Keratinocyte (primary cell): ENCODE results near the gene ALDH6A1. TPM values are rescaled to one million over a fixed set of nuclear protein-coding genes. Genes with fewer than 3 reads are reported as not detected.

ENCODE experiments used
- DNase-seq: peaks from one replicate; pipeline ENCODE4 v3.0.0-alpha.2; 2011; ENCODE audit warnings: low read depth, missing footprints, low spot score
- FAIRE-seq: peaks from 2 replicates; lab custom pipeline; 2011; peaks lifted over from hg19 to GRCh38; lab: Jason Lieb, UNC
- H2AFZ ChIP-seq: 2 replicates; pipeline ENCODE4 v1.6.0; 2012; ENCODE audit warnings: low read length, control low read depth, inconsistent platforms; ENCODE audit not compliant: control insufficient read depth
- H3K27ac ChIP-seq: 2 replicates; pipeline ENCODE4 v1.5.1; 2011; ENCODE audit warnings: low read length; ENCODE audit not compliant: control insufficient read depth, insufficient read depth
- H3K27me3 ChIP-seq: 3 replicates; pipeline ENCODE4 v1.6.0; 2011; ENCODE audit warnings: low read length; ENCODE audit not compliant: control insufficient read depth, insufficient read depth; ENCODE audit errors: extremely low read depth
- H3K36me3 ChIP-seq, 2 experiments: 2 replicates in 1 of 2; 3 replicates in 1 of 2; pipeline ENCODE4 v1.5.1; 2011; ENCODE audit warnings: low read length in 2 of 2, mild to moderate bottlenecking in 1 of 2; ENCODE audit not compliant: control insufficient read depth in 2 of 2, insufficient read depth in 2 of 2; ENCODE audit errors: extremely low read depth in 1 of 2
- H3K4me1 ChIP-seq: 3 replicates; pipeline ENCODE4 v1.5.1; 2011; ENCODE audit warnings: low read length; ENCODE audit not compliant: control insufficient read depth, insufficient read depth; ENCODE audit errors: extremely low read depth
- H3K4me2 ChIP-seq: 3 replicates; pipeline ENCODE4 v1.6.0; 2011; ENCODE audit warnings: low read depth, low read length; ENCODE audit not compliant: control insufficient read depth, insufficient read depth; ENCODE audit errors: extremely low read depth
- H3K4me3 ChIP-seq, 3 experiments: fragments of 200-600 bp in 1 of 3; sonication (generic) in 1 of 3; 2 replicates in 2 of 3; 3 replicates in 1 of 3; pipeline ENCODE4 v1.5.1; 2011 to 2016; ENCODE audit warnings: low read length in 3 of 3, mild to moderate bottlenecking in 3 of 3, control low read depth in 2 of 3, inconsistent platforms in 1 of 3, low read depth in 1 of 3, mixed read lengths in 1 of 3, mixed run types in 1 of 3, moderate library complexity in 1 of 3; ENCODE audit not compliant: control insufficient read depth in 2 of 3, insufficient read depth in 2 of 3; ENCODE audit errors: extremely low read depth in 1 of 3
- H3K79me2 ChIP-seq: 2 replicates; pipeline ENCODE4 v1.6.0; 2012; ENCODE audit warnings: low read length; ENCODE audit not compliant: control insufficient read depth, insufficient read depth
- H3K9ac ChIP-seq: 3 replicates; pipeline ENCODE4 v1.6.0; 2011; ENCODE audit warnings: low read length; ENCODE audit not compliant: control insufficient read depth, insufficient read depth; ENCODE audit errors: extremely low read depth
- H3K9me1 ChIP-seq: 3 replicates; pipeline ENCODE4 v1.6.0; 2011; ENCODE audit warnings: low read length; ENCODE audit not compliant: control insufficient read depth, insufficient read depth; ENCODE audit errors: extremely low read depth
- H3K9me3 ChIP-seq: 2 replicates; pipeline ENCODE4 v1.5.1; 2012; ENCODE audit warnings: low read depth, low read length; ENCODE audit not compliant: control insufficient read depth
- H4K20me1 ChIP-seq: 3 replicates; pipeline ENCODE4 v1.6.0; 2011; ENCODE audit warnings: low read length; ENCODE audit not compliant: control insufficient read depth, insufficient read depth; ENCODE audit errors: extremely low read depth
- EZH2 ChIP-seq: IDR thresholded peaks from one replicate; pipeline ENCODE4 v1.6.1; 2012; ENCODE audit warnings: inconsistent platforms, mild to moderate bottlenecking, low read length, moderate library complexity
- dilution Hi-C: fragments of 300-500 bp; cut with MboI; formaldehyde crosslinking; loops from one replicate; pipeline ENCODE4 v1.7.0; 2020; ENCODE audit warnings: low sequenced_read_pairs; ENCODE audit not compliant: extremely low pct_ligation_motif_present
- polyA plus RNA-seq, 5 experiments: library from polyadenylated mRNA; depleted of rRNA in 3 of 5; stranded (reverse) in 3 of 5; stranded (forward) in 1 of 5; unstranded in 1 of 5; fragments of >200 nt; gene quantifications; 1 replicate in 1 of 5; 2 replicates in 3 of 5; 3 replicates in 1 of 5; pipeline versions ENCODE4 v1.2.1 to v1.2.3, GENCODE V29; 2011 to 2012; ENCODE audit warnings: missing spikeins in 2 of 5, low read depth in 1 of 5, low replicate concordance in 1 of 5
- TF ChIP-seq, protein P1 (sequence below), 3 experiments: IDR thresholded peaks in 1 of 3; conservative IDR thresholded peaks in 1 of 3; optimal IDR thresholded peaks in 1 of 3; 2 replicates in 2 of 3; 3 replicates in 1 of 3; pipeline versions ENCODE3 to v1.5.1; 2011; ENCODE audit warnings: low read length in 3 of 3, mild to moderate bottlenecking in 3 of 3, moderate library complexity in 2 of 3, control low read depth in 1 of 3, inconsistent platforms in 1 of 3; ENCODE audit not compliant: insufficient read depth in 2 of 3; ENCODE audit errors: extremely low read depth in 1 of 3

The ALDH6A1 gene
- polyA plus RNA-seq, 1 donor (not counting 4 experiments of a cell fraction or from before 2014, with no cell fraction given), result 8.0 TPM

DNA sequence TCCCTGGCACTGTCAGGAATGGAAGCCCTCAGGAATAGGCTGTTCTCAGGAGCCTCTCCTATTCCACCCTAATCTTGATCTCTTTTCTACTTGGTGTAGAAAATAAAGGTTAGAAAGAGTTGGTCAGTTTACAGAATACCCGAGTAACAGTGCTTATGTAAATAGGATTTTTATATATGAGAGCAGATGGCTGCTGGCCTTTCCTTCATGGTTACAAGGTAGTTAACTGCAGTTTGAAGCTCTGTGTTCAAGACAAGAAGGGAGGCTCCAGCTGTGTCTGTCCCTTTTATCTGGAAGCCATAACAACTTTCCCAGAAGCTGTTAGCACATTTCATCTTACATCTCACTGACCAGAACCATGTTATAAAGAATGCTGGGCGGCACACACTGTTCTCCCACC is 42.0 kb downstream of the ALDH6A1 start:
- Histone ChIP-seq H3K36me3 (no peaks in the 10 kb centered on the region), H4K20me1 (no peaks in the 10 kb centered on the region), H3K4me1 (peaks cover 11% of the 10 kb centered on the region), H3K9me3 (no peaks in the 10 kb centered on the region), H3K9ac (no peak overlapping the region), H3K4me2 (no peak overlapping the region), H3K27me3 (no peaks in the 10 kb centered on the region), H3K79me2 (no peaks in the 10 kb centered on the region), H3K9me1 (no peaks in the 10 kb centered on the region), H2AFZ (no peak overlapping the region), H3K4me3 (no peak overlapping the region), H3K27ac (no peak overlapping the region)
- TF ChIP-seq, protein P1, sequence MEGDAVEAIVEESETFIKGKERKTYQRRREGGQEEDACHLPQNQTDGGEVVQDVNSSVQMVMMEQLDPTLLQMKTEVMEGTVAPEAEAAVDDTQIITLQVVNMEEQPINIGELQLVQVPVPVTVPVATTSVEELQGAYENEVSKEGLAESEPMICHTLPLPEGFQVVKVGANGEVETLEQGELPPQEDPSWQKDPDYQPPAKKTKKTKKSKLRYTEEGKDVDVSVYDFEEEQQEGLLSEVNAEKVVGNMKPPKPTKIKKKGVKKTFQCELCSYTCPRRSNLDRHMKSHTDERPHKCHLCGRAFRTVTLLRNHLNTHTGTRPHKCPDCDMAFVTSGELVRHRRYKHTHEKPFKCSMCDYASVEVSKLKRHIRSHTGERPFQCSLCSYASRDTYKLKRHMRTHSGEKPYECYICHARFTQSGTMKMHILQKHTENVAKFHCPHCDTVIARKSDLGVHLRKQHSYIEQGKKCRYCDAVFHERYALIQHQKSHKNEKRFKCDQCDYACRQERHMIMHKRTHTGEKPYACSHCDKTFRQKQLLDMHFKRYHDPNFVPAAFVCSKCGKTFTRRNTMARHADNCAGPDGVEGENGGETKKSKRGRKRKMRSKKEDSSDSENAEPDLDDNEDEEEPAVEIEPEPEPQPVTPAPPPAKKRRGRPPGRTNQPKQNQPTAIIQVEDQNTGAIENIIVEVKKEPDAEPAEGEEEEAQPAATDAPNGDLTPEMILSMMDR (optimal IDR thresholded peaks at IDR 0.05 in 1 of 3, IDR thresholded peaks at IDR 0.05 in 1 of 3, conservative IDR thresholded peaks at IDR 0.05 in 1 of 3; ENCODE audit: extremely low read depth in 1 of 3, insufficient read depth in 2 of 3, low read length in 3 of 3), result no peak
- no peak for TF ChIP-seq EZH2
- no peak for FAIRE-seq
- no peak for DNase-seq
- dilution Hi-C loops, result no loop called here

- Histone ChIP-seq H3K27ac (no peak overlapping the region), H2AFZ (no peak overlapping the region), H3K79me2 (no peaks in the 10 kb centered on the region), H3K36me3 (no peaks in the 10 kb centered on the region), H3K27me3 (no peaks in the 10 kb centered on the region), H3K4me3 (no peak overlapping the region), H4K20me1 (no peaks in the 10 kb centered on the region), H3K4me1 (no peaks in the 10 kb centered on the region), H3K4me2 (no peak overlapping the region), H3K9ac (no peak overlapping the region), H3K9me3 (no peaks in the 10 kb centered on the region), H3K9me1 (no peaks in the 10 kb centered on the region)
- FAIRE-seq, result no peak
- DNase-seq, result peak; percentile 33
- no peak for TF ChIP-seq EZH2
- TF ChIP-seq, protein P1 (optimal IDR thresholded peaks at IDR 0.05 in 1 of 3, IDR thresholded peaks at IDR 0.05 in 1 of 3, conservative IDR thresholded peaks at IDR 0.05 in 1 of 3; ENCODE audit: extremely low read depth in 1 of 3, insufficient read depth in 2 of 3, low read length in 3 of 3), result peak in 2 of 3 experiments; percentile 29 to 51
- dilution Hi-C loops, result no loop called here
Measured at GRCh38 chr14:74038020-74038859, 46.0 kb downstream of the ALDH6A1 start.
